ENCODE measurements around the gene NRTN.
"Not testable (repeated sequence)": the region's sequence is repeated elsewhere in the genome, so short reads cannot be mapped to it uniquely, and the experiment has no call there.

The NRTN gene

DNA sequence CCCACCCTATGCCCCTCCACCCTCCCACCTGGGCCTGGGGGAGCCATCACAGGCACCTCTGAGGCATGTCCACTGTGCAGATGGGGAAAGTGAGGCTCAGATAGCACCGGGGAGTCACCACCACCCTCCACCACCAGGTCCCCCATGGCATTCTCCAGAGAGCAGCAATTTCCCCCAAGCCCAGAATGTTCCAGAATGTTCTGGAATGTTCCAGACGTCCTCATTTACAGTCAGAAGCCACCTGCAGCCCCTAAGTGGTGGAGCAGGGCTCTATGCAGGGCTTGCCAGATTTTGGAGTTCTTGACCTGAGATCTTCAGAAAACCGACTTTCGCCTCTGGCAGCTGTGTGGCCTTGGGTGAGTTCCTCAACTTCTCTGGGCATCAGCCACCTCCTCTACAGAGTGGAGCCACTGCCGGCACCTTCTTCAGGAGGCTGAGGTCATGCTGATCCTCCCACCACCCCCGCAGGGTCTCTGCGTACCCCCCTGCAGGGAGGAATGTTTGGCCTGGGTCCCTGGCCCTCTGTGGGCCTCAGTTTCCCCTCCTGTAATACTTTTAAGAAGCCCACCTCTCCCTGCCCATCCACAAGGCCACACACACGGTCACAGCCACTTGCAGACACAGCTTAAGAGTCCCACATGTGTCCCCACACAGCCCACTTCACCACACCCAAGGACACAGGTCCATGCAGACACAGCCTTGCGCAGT, 59.3 kb downstream of the NRTN start:
- in situ Hi-C loops (cut with HindIII; ENCODE audit: low sequenced_read_pairs), result no loop called here

- in situ Hi-C loops (cut with HindIII; ENCODE audit: low sequenced_read_pairs), result no loop called here
Measured at GRCh38 chr19:5864725-5865486, 60.0 kb downstream of the NRTN start.

DNA sequence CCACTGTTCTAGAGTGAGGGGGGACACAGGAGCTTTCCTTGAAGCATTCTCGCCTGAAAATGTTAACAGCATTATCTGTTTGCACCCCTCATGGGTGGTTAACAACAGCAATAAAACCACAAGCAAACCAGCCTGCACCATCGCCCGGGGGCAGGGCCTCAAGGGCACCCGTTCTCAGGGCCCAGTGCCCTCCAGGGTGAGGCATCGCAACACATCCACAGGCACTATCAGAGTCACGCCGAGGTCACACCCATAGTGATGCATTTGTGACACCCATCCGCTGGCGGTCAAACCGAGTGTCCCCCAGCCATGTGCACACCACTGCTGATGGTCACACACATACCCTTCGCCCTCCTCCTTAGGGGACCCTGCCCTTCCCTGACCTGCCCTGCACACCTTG, 60.9 kb downstream of the NRTN start:
- in situ Hi-C loops (cut with HindIII; ENCODE audit: low sequenced_read_pairs), result no loop called here

DNA sequence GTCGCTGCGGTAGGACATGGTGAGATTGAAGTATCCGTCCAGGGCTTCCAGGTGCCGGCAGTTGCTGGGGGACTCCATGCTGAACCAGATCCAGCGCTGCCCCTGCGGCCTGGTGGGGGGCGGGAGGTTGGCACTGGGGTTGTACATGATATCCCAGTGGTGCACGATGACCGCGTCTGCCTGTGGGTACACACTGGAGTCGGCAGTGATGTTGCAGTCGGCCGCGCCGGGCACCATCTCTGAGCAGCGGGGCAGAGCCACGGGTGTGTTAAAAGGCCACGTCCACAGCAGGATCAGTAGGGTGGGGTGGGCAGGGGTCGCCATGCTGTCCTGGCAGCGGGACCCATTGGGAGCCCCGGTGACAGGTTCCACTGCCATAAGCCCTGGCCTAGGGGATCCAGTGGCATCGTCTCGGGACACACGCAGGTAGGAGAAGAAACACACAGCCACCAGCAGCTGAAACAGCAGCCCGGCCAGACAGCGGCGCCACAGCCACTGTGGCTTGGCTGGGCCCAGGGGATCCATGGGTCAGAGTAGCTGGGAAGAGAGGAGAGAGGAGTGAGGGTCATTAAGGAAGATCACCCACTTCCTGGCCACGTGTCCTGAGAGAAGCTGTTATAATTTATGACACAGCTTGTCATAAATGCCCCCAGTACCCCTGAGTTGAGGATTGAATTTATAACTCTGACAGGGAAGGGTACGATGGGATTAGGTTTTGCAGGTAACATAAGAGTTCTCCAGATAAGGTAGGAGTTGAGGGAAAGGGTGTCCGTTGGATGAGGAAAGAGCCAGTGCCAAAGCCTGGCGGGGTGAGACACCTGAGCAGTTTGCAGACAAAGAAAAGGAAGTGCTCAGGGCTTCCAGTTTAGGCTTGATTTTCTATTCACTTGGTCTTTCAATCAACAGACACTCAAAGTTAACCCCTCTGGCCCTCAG, 62.6 kb downstream of the NRTN start:
- in situ Hi-C loops (cut with HindIII; ENCODE audit: low sequenced_read_pairs), result no loop called here

DNA sequence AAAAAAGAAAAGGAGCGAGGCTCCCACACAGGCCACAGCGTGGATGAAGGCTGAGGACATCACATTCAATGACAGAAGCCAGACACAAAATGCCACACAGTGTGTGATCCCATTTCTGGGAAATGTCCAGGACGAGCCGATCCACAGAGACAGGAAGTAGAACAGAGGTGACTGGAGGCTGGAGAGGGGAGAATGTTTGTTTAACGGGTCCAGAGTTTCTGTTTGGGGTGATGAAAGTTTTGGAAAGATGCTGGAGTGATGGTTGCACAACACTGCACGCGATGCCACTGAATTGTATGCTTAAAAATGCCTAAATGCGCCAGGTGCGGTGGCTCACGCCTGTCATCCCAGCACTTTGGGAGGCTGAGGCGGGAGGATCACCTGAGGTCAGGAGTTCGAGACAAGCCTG, 66.1 kb downstream of the NRTN start:
- in situ Hi-C loops (cut with HindIII; ENCODE audit: low sequenced_read_pairs), result no loop called here

DNA sequence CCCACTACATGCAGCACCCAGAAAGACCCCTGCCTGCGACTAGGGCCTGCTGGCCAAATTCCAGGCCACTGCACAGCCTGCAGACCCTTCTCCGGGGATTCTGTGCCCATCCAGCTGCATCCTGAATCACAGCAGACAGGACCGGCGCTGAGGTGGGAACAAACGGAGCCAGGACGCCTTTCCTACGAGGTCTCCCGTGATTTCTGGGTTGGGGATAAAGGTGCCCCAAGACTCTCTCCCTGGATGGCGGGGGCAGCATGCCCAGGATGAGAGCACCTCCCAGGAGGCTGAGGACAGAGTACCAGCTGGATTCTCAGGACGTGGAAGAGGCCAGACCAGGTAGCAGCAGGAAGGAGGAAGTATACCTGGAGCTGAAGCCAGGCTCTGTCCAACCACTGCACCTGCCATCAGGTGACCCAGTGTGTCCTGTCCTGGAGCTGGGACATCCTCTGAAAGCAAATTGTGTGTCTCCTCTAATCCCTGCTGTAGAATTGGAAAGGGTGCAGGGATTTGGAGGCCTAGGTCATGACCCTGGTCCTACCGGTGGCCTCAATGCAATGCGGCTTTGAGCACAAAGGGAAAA, 68.8 kb downstream of the NRTN start:
- in situ Hi-C loops (cut with HindIII; ENCODE audit: low sequenced_read_pairs), result no loop called here

DNA sequence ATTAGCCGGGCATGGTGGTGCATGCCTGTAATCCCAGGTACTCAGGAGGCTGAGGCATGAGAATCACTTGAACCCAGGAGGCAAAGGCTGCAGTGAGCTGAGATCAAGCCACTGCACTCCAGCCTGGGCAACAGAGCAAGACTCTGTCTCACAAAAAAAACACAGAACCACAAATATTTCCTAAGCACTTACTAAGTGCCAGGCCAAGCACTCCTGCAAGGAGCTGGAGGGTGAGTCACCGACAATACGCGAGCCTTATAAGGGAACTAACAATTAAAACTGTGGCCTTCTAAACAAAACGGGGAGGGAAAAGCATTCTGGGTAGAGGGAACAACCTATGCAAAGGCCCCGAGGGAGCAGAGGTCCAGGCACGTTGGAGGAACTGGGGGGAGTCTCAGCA, 69.6 kb downstream of the NRTN start:
- in situ Hi-C loops (cut with HindIII; ENCODE audit: low sequenced_read_pairs), result not testable (repeated sequence)

DNA sequence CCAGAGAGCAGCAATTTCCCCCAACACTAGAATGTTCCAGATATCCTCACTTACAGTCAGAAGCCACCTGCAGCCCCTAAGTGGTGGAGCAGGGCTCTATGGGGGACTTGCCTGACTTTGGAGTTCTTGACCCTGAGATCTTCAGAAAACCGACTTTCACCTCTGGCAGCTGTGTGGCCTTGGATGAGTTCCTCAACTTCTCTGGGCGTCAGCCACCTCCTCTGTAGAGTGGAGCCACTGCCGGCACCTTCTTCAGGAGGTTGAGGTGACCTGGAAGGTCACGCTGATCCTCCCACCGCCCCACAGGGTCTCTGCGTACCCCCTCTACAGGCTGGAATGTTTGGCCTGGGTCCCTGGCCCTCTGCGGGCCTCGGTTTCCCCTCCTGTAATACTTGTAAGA, 72.6 kb downstream of the NRTN start:
- in situ Hi-C loops (cut with HindIII; ENCODE audit: low sequenced_read_pairs), result no loop called here

DNA sequence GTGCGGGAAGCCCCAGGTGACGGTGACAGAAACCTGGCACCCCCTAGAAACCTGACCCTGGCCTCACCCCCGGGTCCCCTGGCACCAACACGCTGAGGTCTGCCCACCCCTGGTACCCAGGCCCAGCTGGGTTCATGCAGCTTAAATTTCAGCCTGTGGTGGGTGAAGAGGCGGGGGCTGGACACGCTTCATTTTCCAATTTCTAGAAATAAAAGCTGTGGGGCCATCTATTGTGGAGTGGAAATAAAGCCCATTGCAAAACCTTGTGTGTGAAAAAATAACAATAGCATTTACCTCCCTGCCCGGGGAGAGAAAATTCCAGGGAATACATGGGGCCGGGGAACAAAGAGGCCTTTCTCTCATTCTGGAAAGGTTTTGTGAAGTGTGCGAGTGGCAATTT, 73.0 kb downstream of the NRTN start:
- in situ Hi-C loops (cut with HindIII; ENCODE audit: low sequenced_read_pairs), result no loop called here
